ENCODE data around the gene ALS2CL. TPM values are rescaled to one million over a fixed set of nuclear protein-coding genes. Genes with fewer than 3 reads are reported as not detected.
"Not testable (repeated sequence)": the region's sequence is repeated elsewhere in the genome, so short reads cannot be mapped to it uniquely, and the experiment has no call there.

The ALS2CL gene, protein sequence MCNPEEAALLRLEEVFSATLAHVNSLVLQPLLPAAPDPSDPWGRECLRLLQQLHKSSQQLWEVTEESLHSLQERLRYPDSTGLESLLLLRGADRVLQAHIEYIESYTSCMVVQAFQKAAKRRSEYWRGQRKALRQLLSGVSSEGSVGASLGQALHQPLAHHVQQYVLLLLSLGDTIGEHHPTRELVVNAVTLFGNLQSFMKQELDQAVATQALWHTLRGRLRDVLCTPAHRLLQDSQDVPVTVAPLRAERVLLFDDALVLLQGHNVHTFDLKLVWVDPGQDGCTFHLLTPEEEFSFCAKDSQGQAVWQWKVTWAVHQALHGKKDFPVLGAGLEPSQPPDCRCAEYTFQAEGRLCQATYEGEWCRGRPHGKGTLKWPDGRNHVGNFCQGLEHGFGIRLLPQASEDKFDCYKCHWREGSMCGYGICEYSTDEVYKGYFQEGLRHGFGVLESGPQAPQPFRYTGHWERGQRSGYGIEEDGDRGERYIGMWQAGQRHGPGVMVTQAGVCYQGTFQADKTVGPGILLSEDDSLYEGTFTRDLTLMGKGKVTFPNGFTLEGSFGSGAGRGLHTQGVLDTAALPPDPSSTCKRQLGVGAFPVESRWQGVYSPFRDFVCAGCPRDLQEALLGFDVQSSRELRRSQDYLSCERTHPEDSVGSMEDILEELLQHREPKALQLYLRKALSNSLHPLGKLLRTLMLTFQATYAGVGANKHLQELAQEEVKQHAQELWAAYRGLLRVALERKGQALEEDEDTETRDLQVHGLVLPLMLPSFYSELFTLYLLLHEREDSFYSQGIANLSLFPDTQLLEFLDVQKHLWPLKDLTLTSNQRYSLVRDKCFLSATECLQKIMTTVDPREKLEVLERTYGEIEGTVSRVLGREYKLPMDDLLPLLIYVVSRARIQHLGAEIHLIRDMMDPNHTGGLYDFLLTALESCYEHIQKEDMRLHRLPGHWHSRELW
- total RNA-seq = 32.5 TPM
- long read RNA-seq, full-length matches to known transcripts = 3 of 55 reads
- long read RNA-seq, partial matches to known transcripts = 24 of 55 reads
- long read RNA-seq, other reads (novel, unspliced or antisense) = 28 of 55 reads

GRCh38 chr3:46693038-46693891 is at the start of gene ALS2CL:
Gene ALS2CL, minus strand, starts transcription at chr3:46693679. Its CDS starts 4,239 bp downstream, at chr3:46689440.
- intact Hi-C loops (cut with DNase I) = loop anchor here (5.0 kb wide), 1 partner anchor 169 kb away; the partner anchor contains the start of gene MYL3
- DNase-seq (ENCODE audit: low spot score) = peak; percentile 81

DNA sequence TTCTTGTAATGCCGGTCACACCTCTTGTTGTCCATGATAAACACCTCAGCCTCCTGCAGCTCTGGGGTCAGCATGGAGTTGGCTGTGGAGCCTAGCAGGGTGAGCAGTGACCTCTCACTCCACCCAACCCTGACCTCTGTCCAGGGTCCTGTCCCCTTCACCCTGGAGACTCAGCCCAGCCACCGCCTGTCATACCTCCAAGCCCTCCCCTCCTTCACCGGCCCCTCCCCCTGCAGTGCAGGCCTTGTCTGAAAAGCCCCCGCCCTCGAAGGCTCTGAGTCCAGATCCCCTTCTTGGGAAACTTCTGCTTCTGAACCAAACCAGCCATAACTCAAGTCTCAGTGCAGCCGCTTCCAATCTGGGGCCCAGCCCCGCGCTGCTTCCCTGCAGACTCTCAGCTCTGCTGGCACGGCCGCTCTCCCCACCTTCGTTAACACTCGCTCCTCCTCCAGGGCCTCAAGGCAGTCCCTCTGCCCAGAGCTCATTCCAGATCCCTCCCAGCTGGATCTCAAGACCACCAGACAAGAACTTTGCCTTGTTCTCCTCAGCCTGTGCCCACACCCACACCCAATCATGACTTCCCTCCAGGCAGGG is 49.6 kb upstream of the ALS2CL start:
- intact Hi-C loops (cut with DNase I) = no loop called here
- DNase-seq (ENCODE audit: low spot score) = no peak

- intact Hi-C loops (cut with DNase I); DNase-seq (ENCODE audit: low spot score): not testable (repeated sequence)
These were observed 46.1 kb upstream of the ALS2CL start for GRCh38 chr3:46739565-46739964.

GRCh38 chr3:46737329-46737731 is 43.9 kb upstream of the ALS2CL start:
- intact Hi-C loops (cut with DNase I) = no loop called here
- DNase-seq (ENCODE audit: low spot score) = peak; percentile 36

DNA sequence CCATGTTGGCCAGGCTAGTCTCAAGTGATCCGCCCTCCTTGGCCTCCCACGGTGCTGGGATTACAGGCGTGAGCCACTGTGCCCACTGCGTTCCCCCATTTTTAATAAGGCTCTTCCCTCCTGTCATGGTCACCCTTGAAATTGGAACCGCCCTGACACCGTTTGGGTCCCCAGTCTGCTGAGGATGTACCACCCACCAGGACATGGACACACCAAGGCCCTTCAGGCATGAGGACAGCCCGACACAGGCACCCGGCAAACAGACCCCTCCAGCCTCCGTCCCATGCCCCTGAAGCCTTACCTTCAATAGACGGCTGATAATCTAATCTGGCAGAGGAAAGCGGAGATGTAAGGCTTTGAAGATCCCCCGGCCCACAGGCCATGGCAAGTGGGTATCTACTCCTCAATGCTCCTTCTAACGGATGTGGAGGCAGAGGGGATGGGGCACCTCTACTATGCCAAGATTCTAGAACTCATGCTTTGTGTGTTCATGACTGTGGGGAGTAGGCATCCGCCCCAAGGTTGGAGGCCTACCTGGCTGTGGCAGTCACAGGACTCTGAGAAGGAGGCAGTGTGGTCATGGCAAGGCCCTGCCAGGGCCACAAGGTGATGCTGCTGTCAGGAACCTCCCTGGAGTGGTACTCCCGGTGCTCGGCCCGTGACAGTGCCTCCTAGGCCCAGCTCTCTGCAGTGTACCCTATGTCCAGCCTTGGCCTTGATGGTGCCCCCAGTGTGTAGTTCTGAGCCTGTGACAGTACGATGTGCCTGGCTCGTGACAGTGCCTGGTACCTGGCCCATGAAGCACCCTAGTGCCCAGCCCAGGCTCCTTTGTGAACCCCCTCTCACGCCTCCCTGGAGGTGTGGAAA is 42.8 kb upstream of the ALS2CL start:
- DNase-seq (ENCODE audit: low spot score) = peak; percentile 65
- intact Hi-C loops (cut with DNase I) = no loop called here

DNA sequence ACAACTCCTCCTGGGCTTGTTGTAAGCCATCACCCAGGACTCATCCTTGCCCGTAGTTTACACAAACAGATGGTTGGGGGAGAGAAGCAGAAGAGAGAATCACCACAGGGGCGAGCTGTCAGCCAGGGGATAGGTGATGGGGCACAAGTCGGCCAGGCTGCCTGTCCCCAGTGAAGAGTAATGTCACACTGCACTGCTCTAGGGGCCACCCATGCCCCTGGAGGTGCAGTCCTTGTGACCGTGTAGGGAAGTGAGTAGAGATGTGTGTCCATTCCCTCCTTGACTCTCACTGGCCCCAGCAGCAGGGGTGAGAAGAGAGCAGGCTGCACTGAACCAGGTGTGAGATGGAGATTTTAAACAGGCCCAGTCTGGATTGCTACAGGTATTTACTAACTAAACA is 41.3 kb upstream of the ALS2CL start:
- DNase-seq (ENCODE audit: low spot score) = peak; percentile 19
- intact Hi-C loops (cut with DNase I) = no loop called here

- intact Hi-C loops (cut with DNase I) = no loop called here
These were observed 39.7 kb upstream of the ALS2CL start for GRCh38 chr3:46733026-46733800.

GRCh38 chr3:46731795-46732194 is 38.3 kb upstream of the ALS2CL start:
- no peak for DNase-seq (ENCODE audit: low spot score)
- intact Hi-C loops (cut with DNase I) = no loop called here

More at GRCh38 chr3:46733026-46733800, 39.7 kb upstream of the ALS2CL start:
- peak; percentile 66 for DNase-seq (ENCODE audit: low spot score)

GRCh38 chr3:46730819-46731218 is 37.3 kb upstream of the ALS2CL start:
- no peak for DNase-seq (ENCODE audit: low spot score)
- intact Hi-C loops (cut with DNase I) = no loop called here

DNA sequence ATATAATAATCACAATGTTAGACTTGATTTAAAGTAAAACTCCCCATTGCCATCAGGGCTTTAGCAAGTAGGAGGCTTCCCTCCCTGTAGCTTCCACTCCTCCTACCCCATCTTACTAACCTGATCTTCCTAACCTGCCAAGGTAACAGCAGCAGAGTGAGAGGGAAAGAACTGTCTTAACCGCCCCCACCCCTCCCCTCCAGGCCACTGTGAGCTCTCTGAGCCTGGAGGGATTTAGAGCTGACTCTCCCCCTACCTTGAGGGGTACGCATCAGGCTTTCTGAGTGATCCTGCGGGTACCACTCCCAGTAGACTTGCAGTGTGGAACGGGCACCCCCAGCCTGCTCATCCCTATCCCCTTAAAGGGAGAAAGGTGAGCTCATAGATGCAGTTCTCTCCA is 35.6 kb upstream of the ALS2CL start:
- peak; percentile 27 for DNase-seq (ENCODE audit: low spot score)
- intact Hi-C loops (cut with DNase I) = no loop called here

DNA sequence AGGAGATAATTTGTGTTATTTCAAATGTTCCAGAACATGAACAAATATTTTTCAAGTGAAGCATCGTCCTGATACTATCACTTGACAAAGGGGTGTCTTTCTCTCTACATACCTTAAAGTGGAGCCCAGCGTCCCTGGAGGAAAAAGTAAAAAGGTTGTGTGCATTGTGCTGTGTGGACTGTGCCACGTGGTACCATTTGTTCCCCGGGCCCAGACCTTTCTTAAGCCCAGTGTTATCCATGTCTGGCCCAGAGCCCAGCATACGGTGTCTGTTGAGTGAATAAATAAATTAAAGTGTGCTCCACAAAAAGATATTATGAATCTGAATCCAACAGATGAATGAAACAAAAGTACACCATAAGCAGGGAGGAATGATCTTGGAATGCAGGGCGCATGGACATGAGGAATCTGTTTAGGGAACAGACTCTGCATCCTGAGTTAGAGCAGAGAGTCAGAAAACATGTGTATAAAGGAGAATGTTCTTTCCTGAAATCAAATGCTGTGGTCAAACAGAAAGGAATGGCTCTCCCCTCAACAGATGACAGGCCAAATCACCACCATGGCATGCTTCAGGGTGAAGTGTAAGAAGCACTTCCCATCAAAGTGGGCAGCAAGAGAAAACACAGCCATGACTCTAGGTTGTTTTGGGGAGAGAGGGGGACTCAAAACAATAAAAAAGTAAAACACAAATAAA is 32.3 kb upstream of the ALS2CL start:
- DNase-seq (ENCODE audit: low spot score) = no peak
- intact Hi-C loops (cut with DNase I) = no loop called here

DNA sequence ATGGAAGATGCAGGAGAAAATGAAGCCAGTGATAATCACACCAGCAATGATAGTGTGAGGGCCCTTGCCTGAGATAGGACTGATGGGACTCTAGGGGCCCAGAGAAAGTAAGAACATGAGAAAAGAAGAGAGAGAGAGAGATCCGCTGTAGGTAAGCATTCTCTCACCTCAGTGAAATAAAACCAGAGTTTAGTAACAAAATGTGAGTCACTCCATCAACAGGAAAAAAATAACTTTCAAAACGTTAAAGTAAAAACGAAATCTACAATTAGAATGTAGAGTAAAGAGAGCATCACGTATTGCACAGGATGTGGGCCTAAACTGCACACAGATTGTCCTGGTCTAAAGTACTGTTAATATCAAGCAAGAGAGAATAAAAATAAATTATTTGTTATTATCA is 30.9 kb upstream of the ALS2CL start:
- intact Hi-C loops (cut with DNase I) = no loop called here
- no peak for DNase-seq (ENCODE audit: low spot score)

DNA sequence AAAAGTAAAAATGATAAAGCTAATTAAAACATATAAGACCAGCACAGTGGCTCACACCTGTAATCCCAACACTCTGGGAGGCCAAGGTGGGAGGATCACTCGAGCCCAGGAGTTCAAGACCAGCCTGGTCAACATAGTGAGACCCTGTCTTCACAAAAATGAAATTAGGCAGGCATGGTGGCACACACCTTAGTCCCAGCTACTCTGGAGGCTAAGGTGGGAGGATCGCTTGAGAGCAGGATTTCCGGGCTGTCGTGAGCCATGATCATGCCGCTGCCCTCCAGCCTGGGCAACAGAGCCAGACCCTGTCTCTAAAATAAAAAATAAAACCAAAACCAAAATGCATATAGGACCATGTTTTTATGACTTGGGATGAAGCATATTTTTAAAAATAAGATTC is 29.0 kb upstream of the ALS2CL start:
- intact Hi-C loops (cut with DNase I) = no loop called here
- no peak for DNase-seq (ENCODE audit: low spot score)

DNA sequence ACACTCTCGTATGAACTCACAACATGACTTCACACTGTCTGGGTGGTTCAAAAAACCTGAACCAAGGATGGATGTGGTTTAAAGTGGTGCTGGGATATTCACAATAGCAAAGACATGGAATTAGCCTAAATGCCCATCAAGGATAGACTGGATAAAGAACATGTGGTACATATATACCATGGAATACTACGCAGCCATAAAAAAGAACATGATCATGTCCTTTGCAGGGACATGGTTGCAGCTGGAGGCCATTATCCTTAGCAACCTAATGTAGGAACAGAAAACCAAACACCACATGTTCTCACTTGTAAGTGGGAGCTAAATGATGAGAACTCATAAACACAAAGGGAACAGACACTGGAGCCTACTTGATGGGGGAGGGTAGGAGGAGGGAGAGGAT is 27.5 kb upstream of the ALS2CL start:
- no peak for DNase-seq (ENCODE audit: low spot score)
- intact Hi-C loops (cut with DNase I) = no loop called here

DNA sequence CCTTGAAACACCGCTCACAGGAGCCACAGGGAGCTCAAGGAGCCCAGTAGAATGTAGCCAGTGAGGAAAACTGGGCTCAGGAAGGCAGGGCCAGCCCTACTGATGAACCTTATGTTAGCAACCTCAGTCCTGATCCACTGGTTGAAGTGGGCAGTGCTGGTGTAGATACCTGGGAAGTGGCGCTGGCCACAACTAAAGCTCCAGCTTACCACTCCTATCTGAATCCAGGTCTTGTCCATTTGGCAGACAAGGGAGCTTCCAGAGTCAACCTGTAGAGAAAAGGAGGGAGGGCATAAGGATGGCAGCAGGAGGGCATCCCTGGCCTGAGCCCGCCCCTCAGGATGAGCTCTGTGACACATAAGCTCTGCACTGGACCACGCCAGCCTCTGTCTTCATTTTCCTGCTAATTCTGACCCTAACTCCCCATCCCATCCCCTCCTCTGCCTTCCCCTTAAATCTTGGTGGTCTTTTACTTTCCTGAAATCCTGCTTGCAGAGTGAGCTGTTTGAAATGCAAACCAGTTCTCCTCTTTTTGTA is 26.3 kb upstream of the ALS2CL start:
- intact Hi-C loops (cut with DNase I) = no loop called here
- peak; percentile 58 for DNase-seq (ENCODE audit: low spot score)

DNA sequence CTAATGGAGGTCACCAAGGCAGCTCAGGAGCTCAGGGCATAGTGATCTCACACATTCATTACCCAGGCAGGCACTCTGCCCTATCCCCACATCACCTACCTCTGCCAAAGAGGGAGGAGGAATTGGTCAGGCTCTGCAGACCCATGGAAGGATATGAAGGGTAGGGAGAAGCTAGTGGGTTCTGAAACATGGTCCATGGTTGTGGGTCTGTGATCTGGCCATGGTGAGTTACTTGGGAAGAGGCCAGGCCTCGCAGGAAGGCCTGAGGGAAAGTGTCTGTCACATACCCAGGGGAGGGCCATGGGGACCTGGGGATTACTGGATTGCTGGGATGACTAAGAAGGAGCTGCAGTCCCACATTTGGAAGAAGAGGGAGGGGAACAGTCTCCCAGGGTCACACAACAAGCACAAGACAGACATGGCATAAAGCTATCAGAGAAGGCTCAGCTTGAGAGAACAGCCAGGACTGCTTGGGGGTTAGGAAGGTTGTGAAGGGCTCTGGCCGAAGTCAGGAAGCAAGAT is 25.6 kb upstream of the ALS2CL start:
- intact Hi-C loops (cut with DNase I) = no loop called here
- peak; percentile 53 for DNase-seq (ENCODE audit: low spot score)

All from cardiac septum (tissue), 1 donor.